Ovary (tissue), 3 donors: ENCODE measurements around the gene MRPL10.
A peak's percentile ranks its signal among the peaks of the same experiment; 100 is the strongest.

Experiments
- POLR2A ChIP-seq: fragments of 450-650 bp; IDR thresholded peaks from one replicate; pipeline ENCODE4 v1.6.1; 2017; ENCODE audit warnings: antibody characterized with exemption, mild to moderate bottlenecking, moderate library complexity
- TF ChIP-seq, protein P1 (sequence below), 3 donors: fragments of 450-650 bp in 2 of 3; fragments of 200-600 bp in 1 of 3; IDR thresholded peaks; one replicate each; pipeline versions ENCODE4 v1.5.1 to v1.8.0; 2016 to 2022; ENCODE audit warnings: antibody characterized with exemption in 3 of 3, mild to moderate bottlenecking in 1 of 3
- donor health status: DM: no; HTN: no; CAD: no.

- TF ChIP-seq POLR2A = no peak
- TF ChIP-seq, protein P1, sequence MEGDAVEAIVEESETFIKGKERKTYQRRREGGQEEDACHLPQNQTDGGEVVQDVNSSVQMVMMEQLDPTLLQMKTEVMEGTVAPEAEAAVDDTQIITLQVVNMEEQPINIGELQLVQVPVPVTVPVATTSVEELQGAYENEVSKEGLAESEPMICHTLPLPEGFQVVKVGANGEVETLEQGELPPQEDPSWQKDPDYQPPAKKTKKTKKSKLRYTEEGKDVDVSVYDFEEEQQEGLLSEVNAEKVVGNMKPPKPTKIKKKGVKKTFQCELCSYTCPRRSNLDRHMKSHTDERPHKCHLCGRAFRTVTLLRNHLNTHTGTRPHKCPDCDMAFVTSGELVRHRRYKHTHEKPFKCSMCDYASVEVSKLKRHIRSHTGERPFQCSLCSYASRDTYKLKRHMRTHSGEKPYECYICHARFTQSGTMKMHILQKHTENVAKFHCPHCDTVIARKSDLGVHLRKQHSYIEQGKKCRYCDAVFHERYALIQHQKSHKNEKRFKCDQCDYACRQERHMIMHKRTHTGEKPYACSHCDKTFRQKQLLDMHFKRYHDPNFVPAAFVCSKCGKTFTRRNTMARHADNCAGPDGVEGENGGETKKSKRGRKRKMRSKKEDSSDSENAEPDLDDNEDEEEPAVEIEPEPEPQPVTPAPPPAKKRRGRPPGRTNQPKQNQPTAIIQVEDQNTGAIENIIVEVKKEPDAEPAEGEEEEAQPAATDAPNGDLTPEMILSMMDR (IDR thresholded peaks at IDR 0.05) = peak in 2 of 3 donors; percentile 9 to 14
Observed at GRCh38 chr17:47802341-47803022, 28.9 kb downstream of the MRPL10 start.
